Fibroblast of skin of right biceps (primary cell): ENCODE data around the gene MYL11.

Experiments
- DNase-seq: peaks from one replicate; pipeline ENCODE4 v3.0.0-alpha.2; 2013

The MYL11 gene

DNA sequence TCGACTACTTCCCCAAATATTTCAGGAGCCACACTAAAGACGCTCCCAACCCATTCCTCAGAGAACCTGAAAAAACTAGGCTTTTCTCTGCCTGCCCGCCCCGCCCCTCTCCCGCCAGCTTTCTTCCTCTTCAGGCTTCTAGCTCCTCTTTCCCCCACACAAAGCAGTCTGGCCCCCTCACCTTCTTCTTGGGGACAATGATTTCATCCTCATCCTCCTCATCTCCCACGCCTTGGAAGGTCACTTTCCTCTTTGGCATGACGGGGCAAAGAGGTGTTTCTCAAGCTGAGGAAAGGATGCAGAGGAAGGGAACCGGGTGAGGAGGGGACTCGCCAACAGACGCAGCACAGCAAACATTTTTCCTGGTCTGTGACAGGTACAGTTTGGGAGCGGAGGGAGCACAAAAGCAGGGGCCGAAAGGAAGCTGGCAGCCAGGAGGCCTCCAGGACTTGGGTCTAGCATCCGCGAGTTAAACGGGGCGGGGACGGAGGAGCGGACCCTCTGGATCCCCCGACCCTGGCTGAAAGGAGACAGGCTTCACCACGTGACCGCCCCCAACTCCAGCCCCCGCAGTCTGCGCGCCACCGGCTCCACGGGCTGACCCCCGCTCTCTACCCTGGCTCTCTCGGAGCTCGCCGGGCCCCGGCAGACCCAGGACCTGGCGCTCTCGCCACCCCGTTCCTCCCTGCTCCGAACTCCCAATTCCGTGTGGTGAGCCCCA lies 20.0 kb upstream of the MYL11 start:
- no peak for DNase-seq

DNA sequence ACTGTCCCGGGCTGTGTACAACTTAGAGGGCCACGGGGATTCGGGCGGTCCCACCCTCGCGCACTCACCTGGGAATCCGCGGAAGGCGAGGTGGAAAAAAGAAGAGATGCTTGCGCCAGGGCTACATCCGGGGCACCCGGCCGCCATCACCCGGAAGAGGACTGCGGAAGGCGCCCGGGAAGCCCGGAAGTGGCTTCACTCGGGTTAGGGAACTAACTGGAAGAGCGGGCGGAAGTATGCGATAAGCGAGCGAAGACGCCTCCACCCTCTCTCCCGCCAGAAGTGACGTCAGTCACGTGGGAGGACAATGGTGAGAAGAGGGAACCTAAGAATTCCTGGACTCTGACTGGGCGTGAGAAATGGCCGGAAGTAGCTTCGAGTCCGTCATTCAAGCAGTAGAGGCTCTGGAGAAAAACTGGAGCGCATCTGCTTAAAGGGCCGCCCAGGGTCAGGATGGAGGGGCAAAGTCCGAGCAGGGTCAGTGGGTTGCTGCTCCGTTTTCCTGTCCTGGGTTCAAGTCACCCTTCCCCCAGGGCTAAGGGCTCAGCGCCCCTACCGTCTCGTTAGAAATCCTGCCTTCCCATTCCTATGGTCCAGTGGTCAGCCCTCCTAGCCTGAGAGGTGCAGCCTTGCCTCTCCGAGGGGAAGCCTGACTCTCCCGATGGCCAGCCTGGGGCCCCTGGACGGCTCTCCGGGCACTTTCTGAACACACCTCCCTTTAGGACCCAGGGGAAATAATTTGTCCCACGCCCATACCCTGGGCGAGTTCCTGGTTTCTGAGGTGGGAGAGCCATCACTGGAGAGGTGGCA lies 19.3 kb upstream of the MYL11 start, which contains the start of gene CD2BP2:
Gene CD2BP2, minus strand, starts transcription at position 165 of the 810 bp plus-strand sequence. CDS start 627 bp downstream, outside the sequence.
- peak; percentile 100 for DNase-seq

DNA sequence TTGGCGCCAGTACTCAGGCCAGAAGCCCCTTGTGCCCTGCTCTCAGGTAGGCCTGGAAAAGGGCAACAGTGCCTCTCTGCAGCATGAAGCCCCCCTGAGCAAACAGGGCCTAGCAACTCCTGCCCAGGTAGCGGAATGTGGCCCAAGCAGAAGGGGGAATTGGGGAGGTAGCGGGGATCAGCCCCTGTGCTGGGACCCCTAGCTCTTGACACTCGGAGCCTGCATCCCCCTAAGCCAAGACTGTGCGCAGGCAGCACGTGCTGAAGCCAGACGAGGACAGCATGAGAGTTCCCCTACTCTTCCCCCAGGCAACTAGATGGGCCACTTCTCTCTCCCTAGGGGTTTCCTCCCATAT lies 18.7 kb upstream of the MYL11 start:
- no peak for DNase-seq

DNA sequence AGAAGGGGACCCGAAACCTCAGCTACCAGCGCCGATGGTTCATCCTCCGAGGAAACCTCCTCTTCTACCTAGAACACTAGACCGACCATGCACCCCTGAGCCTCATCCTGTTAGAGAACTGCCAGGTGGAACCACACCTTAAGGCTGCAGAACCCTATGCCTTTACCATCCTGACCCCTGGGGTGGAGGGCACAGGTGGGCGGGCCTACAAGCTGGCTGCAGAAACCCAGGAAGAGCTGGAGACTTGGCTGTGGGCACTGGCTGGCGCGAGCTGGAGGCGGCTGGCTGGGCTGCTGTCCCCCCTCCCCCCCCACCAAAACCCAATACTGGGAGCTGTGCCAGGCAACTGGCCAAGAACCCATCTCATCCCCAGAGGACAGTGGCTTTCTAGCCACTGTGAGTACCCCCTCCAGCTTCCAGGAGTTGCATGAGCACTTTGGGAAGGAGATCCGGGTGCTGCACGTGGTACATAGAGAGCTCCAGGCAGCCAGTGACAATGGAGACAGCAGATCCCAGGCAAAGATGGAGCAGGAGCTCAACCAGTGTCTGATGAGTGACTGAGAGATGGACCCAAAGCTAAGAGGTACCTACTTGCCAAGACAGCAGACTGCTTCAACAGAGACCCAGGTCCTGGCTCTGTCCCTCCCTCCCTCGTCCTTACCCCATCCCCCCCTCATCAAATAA lies 18.1 kb upstream of the MYL11 start:
- DNase-seq = no peak

DNA sequence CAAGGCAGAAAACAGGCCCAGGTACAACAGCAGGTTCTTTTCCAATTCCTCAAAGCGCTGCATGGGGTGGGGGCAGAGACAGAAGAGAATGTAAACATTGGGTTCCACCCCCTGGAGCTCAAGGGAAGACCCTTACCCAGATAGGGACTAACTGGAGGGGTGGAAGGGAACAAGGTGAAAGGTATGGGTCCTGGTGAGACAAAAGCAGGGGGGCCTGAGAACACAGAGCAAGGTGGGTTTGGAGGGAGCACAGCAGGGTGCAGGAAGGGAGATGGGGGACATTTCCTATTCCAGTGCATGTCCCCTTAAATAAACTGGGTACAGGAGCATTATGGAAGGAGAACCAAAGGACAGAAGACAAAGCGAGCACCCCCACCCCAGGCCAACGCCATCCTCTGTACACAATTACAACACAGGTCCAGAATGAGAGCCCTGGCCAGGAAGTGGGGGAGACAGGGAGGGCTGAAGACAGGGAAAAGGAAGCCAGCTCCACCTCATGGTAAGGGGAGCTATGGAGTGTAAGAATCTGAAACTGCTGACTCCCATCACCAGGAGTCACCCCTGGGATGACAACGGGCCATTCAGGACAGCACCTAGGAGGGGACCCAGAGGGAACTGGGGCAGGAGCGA lies 17.4 kb upstream of the MYL11 start:
- no peak for DNase-seq

DNA sequence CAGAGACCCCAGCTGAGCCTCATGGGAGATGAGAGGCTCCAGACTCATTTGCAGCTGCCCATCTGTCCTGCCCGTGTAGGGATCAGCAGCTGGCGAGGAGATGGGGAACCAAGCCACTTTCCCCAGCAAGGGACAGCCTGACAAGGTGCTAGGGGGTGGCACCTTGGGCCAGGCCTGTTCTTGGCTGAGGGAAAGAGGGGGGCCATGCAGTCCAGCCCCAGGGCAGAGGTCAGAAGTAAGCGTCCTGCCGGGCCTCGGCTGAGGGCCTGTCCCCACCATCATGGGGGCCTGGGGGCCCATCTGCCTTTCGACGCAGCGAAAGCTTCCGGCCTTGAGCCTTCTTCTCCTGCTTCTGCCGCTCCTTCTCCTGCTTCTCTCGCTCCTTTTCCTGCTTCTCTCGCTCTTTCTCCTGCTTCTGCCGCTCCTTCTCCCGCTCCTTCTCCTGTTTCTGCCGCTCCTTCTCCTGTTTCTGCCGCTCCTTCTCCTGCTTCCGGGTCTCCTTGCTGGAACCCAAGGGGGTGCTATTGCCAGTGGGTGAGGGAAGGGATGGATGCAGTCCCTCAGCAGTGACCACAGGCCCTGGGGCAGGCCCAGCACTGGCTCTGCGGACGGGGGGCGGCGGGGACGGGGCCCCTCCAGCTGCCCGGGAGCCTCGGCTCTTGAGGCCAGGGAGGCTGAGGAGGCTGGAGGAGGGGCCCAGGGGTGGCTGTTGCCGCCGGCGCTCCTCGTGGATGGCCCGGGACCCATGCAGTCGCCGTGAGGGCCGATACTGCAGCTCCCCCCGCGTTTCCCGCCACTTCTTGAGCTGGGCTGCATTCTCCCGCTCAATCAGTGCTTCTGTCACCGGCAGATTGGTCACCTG lies 16.7 kb upstream of the MYL11 start:
- no peak for DNase-seq

DNA sequence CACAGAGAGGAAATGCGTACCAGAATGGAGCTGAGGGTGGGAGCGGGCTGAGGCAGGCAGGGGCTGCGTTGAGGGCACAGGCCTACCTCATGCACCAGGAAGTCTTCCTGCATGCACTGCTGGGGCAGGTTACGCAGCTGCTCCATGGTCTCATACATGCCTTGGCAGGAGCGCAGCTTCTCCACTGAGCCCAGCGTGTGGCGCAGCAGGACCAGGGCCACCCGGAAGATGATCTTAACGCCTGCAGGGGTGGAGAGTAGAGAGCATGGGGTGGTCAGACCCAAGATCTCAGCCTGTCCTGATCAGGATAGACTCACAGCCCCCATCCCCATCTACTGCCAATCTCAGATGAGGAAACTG lies 16.0 kb upstream of the MYL11 start:
- no peak for DNase-seq

DNA sequence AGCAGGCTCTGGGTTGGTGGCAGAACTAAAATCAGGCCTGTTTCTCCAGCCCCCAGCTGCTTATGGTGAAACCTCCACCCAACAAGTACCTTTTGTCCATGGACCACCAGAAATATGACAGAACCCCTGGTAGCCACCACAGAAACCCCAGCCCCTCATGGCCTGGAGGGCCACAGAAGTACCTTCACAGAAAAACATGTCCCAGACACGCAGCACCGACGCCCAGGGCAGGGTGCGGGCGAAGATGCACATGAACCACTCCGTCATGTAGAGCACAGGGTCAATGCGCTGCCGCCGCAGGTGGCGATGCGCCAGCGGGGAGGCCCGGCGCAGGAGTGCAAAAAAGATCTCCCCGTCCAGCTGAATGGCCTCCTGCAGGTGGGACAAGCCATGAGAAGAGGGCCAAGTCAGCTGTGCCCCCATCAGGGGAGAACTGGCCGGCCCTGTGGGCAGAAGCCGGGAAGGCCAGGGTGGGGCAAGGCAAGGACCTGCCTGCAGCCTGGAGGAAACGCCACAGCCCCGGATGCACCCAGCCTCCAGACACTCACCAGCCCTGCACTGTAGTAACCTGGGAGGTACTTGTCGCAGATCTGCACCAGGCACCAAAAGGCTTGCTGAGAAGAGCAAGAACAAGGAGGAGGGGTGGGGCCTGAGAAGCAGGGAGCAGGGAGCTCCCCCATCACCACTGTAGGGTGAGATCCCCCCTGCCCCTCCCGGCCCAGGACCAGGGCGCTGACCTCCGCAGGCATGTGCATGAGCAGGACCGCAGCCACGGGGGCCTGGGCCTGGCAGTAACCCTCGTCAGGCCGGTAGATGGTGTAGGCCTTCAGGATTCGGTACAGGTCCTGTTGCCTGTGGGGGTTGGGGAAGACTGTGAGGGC lies 15.4 kb upstream of the MYL11 start:
- DNase-seq = no peak

DNA sequence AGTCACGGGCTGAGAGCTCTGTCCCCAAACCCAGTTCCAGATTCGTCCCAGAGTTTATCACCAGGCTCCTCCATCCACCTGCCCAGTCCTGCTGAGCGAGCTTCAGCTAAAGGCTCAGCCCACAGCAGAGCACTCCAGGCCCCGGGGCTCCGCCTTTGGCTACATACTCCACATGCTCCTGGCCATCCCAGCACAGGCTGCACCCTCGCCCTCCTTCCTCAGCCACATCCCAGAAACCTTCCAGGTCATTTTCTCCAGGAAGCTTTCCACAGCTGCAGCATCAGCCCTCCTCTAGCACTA lies 14.8 kb upstream of the MYL11 start:
- no peak for DNase-seq

DNA sequence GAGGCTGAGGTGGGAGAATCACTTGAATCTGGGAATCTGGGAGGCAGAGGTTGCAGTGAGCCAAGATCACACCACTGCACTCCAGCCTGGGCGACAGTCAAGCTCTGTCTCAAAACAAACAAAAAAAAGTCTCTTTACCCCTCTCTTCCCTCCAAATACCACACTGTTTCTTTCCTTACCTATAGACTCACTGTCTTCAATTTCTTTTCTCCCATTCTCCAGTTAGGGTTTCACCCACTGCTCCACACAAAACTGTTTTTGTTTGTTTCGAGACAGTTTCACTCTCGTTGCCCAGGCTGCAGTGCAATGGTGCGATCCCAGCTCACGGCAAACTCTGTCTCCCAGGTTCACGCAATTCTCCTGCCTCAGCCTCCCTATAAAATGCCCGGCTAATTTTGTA lies 13.4 kb upstream of the MYL11 start:
- DNase-seq = no peak

DNA sequence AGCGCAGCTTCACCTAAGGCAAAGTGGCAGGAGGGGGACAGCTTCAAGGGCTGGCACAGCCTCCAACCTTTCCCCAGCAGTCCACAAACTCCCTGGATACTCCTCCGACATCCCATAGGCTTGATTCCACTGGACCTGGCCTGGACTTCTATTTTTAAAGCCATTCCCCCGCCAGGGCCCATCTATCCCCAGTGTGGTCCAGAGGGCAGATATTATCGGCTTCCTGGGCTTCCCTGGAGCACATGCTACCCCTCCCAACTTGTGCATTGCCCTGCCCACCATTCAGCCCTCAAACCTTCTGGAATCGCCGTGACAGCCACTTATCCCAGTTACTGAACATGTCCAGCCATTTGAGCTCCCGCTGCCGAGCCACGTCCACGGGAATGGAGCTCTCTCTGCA lies 9.4 kb upstream of the MYL11 start:
- no peak for DNase-seq

DNA sequence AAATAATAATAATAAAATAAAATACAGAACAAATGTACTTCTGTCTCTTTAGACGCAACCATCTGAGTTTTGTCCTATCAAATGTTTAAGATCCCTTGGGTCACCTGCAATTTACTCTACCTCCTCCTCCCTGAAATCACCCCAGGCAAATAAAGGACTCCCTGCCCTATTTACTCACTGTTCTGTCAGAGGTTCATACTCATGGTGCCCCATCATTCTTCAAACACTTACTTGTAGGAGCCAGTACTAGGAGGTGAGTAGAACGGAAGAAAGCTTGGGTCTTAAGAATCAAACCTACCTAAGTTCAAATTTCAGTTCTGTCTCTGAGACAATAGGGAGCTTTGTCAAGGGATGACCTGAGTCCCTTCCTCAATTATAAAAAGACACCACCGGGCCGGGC lies 8.1 kb upstream of the MYL11 start:
- no peak for DNase-seq

DNA sequence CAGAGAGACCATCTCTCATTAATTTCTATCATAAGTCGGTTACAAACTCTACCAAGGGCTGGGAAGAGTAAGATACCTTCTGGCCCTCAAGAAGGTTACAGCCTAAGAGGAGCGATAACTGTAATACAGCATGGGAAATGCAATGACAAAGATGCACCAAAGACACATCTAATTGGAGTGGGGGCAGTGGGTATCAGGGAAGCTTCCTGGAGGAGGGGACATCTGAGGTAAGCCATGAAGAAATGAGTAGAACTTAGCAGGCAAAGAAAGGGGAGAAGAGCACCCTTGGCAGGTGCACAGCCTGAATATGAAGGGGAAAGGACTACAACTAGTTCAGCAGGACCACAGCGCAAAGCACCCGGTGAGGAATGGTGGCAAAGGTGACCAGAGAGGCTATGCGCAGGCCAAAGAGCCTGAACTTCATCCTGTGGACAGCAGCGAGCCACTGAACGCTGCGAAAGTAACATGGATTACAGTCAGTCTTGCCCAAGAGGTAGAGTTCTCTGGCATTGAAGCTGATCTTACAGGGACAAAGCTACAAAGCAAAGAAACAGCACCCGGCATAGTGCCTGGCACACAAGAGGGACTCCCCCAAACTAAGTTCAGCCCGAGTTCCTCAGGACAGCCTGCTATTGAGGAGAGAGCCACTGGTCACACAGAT lies 7.1 kb upstream of the MYL11 start:
- DNase-seq = no peak

DNA sequence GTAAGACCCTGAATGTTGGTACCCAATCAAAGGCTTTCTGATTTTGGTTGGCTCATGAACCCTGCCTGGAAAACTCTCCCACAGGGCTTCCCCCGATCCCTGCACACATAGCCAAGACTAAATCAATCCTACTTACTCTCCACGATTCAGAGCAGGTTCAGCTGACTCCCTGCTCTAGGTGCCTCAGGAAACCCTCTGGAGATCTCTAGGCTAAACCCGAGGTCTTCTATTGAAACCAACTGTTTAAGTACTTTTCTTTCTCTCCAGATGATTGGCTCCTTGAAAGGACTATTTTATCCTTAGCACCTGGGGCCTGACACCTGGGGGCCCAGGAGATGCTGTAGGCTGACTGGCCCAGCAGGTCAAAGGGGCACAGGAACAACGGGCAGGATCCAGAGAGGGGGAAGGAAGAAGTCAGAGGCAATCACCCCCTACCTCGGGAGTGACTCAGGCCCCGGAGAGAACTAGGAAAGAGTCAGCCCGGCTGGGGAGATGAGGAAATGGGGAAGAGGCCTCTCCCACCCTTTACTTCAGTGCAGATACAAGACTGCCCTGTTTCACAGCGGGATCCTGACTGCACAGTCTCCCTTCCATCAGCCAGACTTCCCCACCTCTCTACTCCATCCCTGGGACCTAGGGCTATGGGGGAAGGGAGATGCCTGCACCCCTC lies 6.3 kb upstream of the MYL11 start:
- DNase-seq = peak; percentile 61

DNA sequence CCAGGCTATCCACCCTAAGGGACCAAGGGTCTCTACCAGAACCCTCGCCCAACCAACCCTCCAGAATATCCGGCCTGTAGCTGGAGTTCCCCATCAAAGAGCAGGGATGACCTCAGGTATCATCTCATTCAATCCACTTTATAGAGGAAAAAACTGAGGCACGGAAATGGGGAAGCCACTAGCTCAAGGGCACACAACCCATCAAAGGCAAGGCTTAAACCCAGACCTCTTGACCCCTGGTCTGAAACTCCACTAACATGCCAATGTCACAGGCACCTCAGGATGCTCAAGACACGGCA lies 5.9 kb upstream of the MYL11 start:
- no peak for DNase-seq

DNA sequence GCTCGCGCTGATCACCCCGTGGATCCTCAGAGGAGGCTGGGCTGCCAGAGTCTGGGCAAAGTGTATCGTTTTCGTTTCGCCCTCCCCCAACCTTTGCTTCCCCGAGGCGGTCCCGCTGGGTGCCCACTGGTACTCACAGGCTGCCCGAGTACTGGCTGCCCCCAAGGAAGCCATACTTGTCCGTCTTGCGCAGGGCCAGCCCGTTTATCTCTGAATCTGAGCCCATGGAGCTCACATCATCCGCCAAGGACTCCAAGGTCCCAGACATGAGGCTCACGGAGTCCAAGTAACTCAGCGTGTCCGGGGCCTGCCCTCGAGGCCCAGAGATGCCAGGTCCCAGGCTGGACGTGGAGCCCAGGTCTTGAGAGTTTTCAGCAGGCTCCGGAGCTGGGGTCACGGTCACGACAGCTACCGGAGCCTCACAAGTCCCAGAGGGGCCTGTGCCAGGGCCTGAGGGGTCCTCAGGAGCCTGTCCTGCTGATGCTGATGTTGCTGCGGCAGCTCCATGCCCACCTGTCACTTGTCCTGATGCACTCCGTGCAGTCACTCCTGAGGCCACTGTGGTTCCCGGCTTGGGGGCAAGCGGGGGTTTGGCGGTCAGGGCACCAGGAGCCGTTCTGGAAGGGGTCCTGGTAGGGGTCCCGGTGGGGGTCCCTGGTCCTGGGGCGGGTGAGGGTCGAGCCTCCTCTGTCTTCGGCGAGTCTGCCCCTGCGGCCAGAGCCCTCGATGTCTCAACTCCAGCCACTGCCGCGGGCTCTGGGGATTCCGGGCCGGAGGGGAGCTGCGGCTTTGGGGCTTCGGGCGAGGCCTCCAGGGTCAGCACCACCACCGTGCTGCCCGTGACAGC lies 5.3 kb upstream of the MYL11 start:
- no peak for DNase-seq

DNA sequence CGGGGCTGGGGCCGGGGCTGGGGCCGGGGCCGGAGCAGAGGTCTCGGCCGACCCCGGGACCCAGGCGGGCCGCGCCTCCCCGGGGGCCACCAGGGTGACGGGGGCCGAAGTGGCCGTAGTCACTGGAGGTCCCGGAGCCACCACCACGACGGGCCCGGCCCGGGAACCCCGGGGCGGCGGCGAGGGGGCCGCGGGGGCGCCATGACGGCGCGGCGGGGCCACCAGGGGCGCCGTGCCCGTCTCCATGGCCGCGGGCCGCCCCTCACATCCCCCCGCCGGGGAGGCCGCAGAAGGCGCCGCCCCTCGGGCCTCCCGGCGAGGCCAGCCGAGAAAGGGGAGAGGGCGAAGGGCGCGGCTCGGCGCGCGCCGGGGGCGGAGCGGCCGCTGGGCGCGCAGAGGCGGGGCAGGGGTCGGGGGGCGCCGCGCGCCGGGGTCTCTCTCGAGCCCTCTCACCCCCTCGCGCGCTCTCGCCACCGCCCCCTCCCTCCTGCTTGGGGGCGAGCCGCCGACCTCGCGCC lies 4.6 kb upstream of the MYL11 start:
- DNase-seq = no peak

DNA sequence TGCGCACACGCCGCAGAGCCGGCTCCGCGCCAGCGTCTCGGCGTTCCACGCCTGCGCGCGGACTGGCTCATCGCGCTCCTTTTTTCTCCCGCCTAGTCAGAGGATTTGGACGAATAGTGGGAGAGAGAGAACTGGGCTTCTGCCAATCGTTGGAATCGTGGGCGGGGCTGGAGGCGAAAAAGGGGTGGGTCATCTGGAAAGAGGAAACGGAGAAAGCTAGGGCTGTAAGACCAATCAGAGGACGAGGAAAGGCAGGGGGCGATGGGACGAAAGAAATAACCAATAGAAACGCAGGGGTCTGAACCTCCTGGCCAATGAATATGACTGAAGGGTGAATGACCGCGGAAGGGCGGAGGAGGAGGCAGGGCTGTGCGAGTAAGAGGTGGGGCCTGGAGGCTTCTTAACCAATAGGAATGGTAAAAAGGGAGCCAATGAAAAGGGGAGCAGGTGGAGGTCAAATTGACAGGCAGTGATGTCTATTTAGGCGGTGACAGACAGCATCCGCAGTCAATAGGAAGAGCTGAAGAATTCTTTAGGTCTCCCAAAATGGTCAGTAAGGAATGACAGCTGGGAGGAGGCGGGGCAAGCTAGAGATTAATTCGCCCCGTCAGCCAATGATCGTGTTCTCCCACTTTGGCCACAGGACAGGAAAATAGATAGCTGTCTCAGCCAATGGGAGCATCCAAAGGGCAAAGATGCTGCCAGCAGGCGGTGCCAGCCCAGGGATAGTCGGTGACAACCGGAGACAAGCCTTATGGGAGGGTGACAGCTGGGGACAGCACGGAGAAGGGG lies 4.0 kb upstream of the MYL11 start, which contains the start of gene TBC1D10B:
Gene TBC1D10B, minus strand, starts transcription at position 39 of the 792 bp plus-strand sequence. CDS start 311 bp downstream, outside the sequence.
- peak; percentile 100 for DNase-seq
